K562 (cell line): ENCODE data around the gene ADCY9. TPM values are rescaled to one million over a fixed set of nuclear protein-coding genes. Genes with fewer than 3 reads are reported as not detected.

Source experiments
- ATAC-seq: fragments of 200-7000 bp; cut with Tn5 transposase; 3 replicates; pipeline ENCODE4 v1.9.1; 2020; ENCODE audit warnings: moderate library complexity
- BruUV-seq: library from RNA; stranded (reverse); fragments of 400-500 nt; replicated peaks from 2 replicates; lab custom pipeline; 2021; lab: Mats Ljungman, UMichigan
- CTCF ChIA-PET: fragments of 300-600 bp; formaldehyde crosslinking; extraction: SDS; loops from one replicate; lab custom pipeline; 2021; ENCODE audit warnings: low intra/inter-chr PET ratio; lab: Yijun Ruan, JAX
- POLR2A ChIA-PET: fragments of 300-600, 350-650 bp; sonication (Branson Sonifier 250); formaldehyde crosslinking; extraction: SDS; loops from one replicate; lab custom pipeline; 2021; ENCODE audit warnings: antibody characterized with exemption, inconsistent platforms; lab: Yijun Ruan, JAX
- DNase-seq, 4 experiments: peaks; one replicate each; pipeline versions ENCODE4 v3.0.0 to v3.0.0-alpha.2; 2011 to 2018; ENCODE audit warnings: low spot score in 3 of 4, mixed read lengths in 3 of 4; ENCODE audit errors: extremely low read depth in 1 of 4
- FAIRE-seq: peaks from 2 replicates; lab custom pipeline; 2011; peaks lifted over from hg19 to GRCh38; lab: Jason Lieb, UNC
- H2AFZ ChIP-seq: 2 replicates; pipeline ENCODE4 v1.6.0; 2011; ENCODE audit warnings: low read depth, low read length, control low read depth, inconsistent platforms
- H3K27ac ChIP-seq: fragments of 200-600 bp; 3 replicates; pipeline ENCODE4 v1.8.0; 2011; ENCODE audit warnings: low read depth, mild to moderate bottlenecking, control low read depth, inconsistent platforms, low read length, moderate library complexity, mixed read lengths; ENCODE audit errors: extremely low read depth
- H3K27me3 ChIP-seq, 2 experiments: fragments of 300-600 bp in 1 of 2; 2 replicates in 1 of 2; 3 replicates in 1 of 2; pipeline versions ENCODE4 v1.6.0 to v1.8.0; 2011; ENCODE audit warnings: inconsistent platforms in 2 of 2, low read length in 2 of 2, mild to moderate bottlenecking in 1 of 2, mixed read lengths in 1 of 2, moderate library complexity in 1 of 2; ENCODE audit not compliant: control insufficient read depth in 2 of 2, insufficient read depth in 2 of 2
- H3K36me3 ChIP-seq: fragments of 300-600 bp; 3 replicates; pipeline ENCODE4 v1.8.0; 2011; ENCODE audit warnings: mild to moderate bottlenecking, low read length, inconsistent platforms; ENCODE audit not compliant: control insufficient read depth, insufficient read depth
- H3K4me1 ChIP-seq, 2 experiments: fragments of 200-600 bp in 1 of 2; replicated peaks in 1 of 2; 2 replicates in 1 of 2; 3 replicates in 1 of 2; pipeline versions ENCODE4 v1.5.1 to v1.8.0; 2011; ENCODE audit warnings: inconsistent platforms in 2 of 2, low read length in 2 of 2, mild to moderate bottlenecking in 1 of 2, mixed read lengths in 1 of 2, moderate library complexity in 1 of 2; ENCODE audit not compliant: control insufficient read depth in 2 of 2, insufficient read depth in 2 of 2
- H3K4me2 ChIP-seq: 2 replicates; pipeline ENCODE4 v1.6.1; 2011; ENCODE audit warnings: low read length, control low read depth, inconsistent platforms, mixed read lengths; ENCODE audit not compliant: insufficient read depth
- H3K4me3 ChIP-seq: fragments of 200-600 bp; sonication (generic), shearing (Covaris generic); 2 replicates; pipeline ENCODE4 v1.5.1; 2016; ENCODE audit warnings: control low read depth, inconsistent platforms
- H3K79me2 ChIP-seq: fragments of 200-600 bp; 3 replicates; pipeline ENCODE4 v1.8.0; 2011; ENCODE audit warnings: low read length, inconsistent platforms; ENCODE audit not compliant: control insufficient read depth, insufficient read depth
- H3K9ac ChIP-seq, 2 experiments: 2 replicates each; pipeline versions ENCODE4 v1.6.0 to v1.6.1; 2011; ENCODE audit warnings: low read depth in 2 of 2, low read length in 2 of 2, control low read depth in 1 of 2, inconsistent platforms in 1 of 2, mild to moderate bottlenecking in 1 of 2, mixed read lengths in 1 of 2; ENCODE audit not compliant: insufficient read depth in 1 of 2
- H3K9me1 ChIP-seq: one replicate; pipeline ENCODE4 v1.6.0; 2011; ENCODE audit warnings: inconsistent platforms, mild to moderate bottlenecking, low read length, moderate library complexity; ENCODE audit not compliant: control insufficient read depth, insufficient read depth
- H3K9me3 ChIP-seq: replicated peaks from 2 replicates; pipeline ENCODE4 v1.5.1; 2011; ENCODE audit warnings: low read depth, low read length, inconsistent platforms; ENCODE audit not compliant: control insufficient read depth, insufficient read depth
- H4K20me1 ChIP-seq: replicated peaks from 2 replicates; pipeline ENCODE4 v1.6.1; 2011; ENCODE audit warnings: low read length, inconsistent platforms, mixed read lengths; ENCODE audit not compliant: control insufficient read depth, insufficient read depth
- CREB3L1 ChIP-seq: fragments of 450-650 bp; IDR thresholded peaks from 2 replicates; pipeline ENCODE4 v1.6.1; 2014; ENCODE audit warnings: low read depth, mild to moderate bottlenecking, moderate library complexity, borderline replicate concordance
- KAT8 ChIP-seq: fragments of 450-650 bp; IDR thresholded peaks from 2 replicates; pipeline ENCODE4 v1.6.1; 2016; ENCODE audit warnings: low read depth, mild to moderate bottlenecking
- MEF2A ChIP-seq: IDR thresholded peaks from 2 replicates; pipeline ENCODE4 v1.6.1; 2011; ENCODE audit warnings: low read depth, mild to moderate bottlenecking, low read length, moderate library complexity; ENCODE audit not compliant: control insufficient read depth
- SMAD4 ChIP-seq: fragments of 250-450 bp; sonication (Bioruptor Pico); conservative IDR thresholded peaks from 2 replicates; pipeline ENCODE4 v1.8.0; 2021; ENCODE audit warnings: inconsistent platforms, mild to moderate bottlenecking, moderate library complexity
- THRB ChIP-seq: fragments of 450-650 bp; formaldehyde crosslinking; conservative IDR thresholded peaks from 2 replicates; pipeline ENCODE4 v1.4.0; 2022; ENCODE audit warnings: mild to moderate bottlenecking, missing genetic modification characterization
- TSHZ1 ChIP-seq: fragments of 250-450 bp; sonication (Bioruptor Pico); IDR thresholded peaks from 2 replicates; pipeline ENCODE4 v1.4.0; 2020; ENCODE audit warnings: mild to moderate bottlenecking, moderate library complexity
- USF2 ChIP-seq: sonication (generic); formaldehyde crosslinking; IDR thresholded peaks from 2 replicates; pipeline ENCODE4 v1.5.0; 2020; ENCODE audit warnings: missing genetic modification reagents
- XRCC4 ChIP-seq: IDR thresholded peaks from one replicate; pipeline ENCODE4 v1.6.1; 2011; ENCODE audit not compliant: insufficient read depth, insufficient read length; ENCODE audit errors: extremely low read depth
- ZBTB1 ChIP-seq: sonication (generic); formaldehyde crosslinking; IDR thresholded peaks from 2 replicates; pipeline ENCODE4 v1.8.1; 2023; ENCODE audit warnings: missing genetic modification reagents, low read depth, mild to moderate bottlenecking, borderline replicate concordance
- WGBS: fragments of 100-300 bp; shearing (Covaris generic); methylation state at CpG from one replicate; pipeline ENCODE4 v1.1.6; 2016; ENCODE audit warnings: low coverage, mixed read lengths; ENCODE audit not compliant: insufficient coverage; ENCODE audit errors: missing lambda C conversion rate; 5-methylcytosine and 5-hydroxymethylcytosine counted together
- in situ Hi-C: fragments of 300-500 bp; cut with MboI; formaldehyde crosslinking; loops from 4 replicates; pipeline ENCODE4 v1.15.0; 2018; ENCODE audit warnings: inconsistent platforms, mixed read lengths
- intact Hi-C: fragments of 100-400 bp; cut with micrococcal nuclease; formaldehyde crosslinking; loops from 2 replicates; pipeline ENCODE4 v1.14.2; 2022
- polyA plus RNA-seq, 8 experiments: library from polyadenylated mRNA; depleted of rRNA in 4 of 8; stranded (reverse) in 5 of 8; unstranded in 3 of 8; fragments of >200 nt; fragmentation: Nextera tagmentation in 2 of 8; fragmentation: Illumina TruSeq in 1 of 8; extraction: Ambion mirVana in 2 of 8; extraction: Trizol in 1 of 8; gene quantifications; 2 replicates each; pipeline versions ENCODE4 v1.2.1 to v1.2.3, GENCODE V29; 2011 to 2014; ENCODE audit warnings: inconsistent platforms in 1 of 8, missing spikeins in 1 of 8
- total RNA-seq, 7 experiments: library from RNA; depleted of rRNA in 6 of 7; stranded (reverse); fragments of >200 nt in 6 of 7; fragmentation: Illumina TruSeq in 2 of 7; extraction: Trizol in 2 of 7; gene quantifications; 2 replicates each; pipeline versions ENCODE4 v1.2.1 to v1.2.3, GENCODE V29; 2011 to 2021; ENCODE audit warnings: low replicate concordance in 1 of 7

The ADCY9 gene
- total and polyA plus RNA-seq, 9 of the 15 experiments (the other 6 are each of a cell fraction or from before 2014, with no cell fraction given) = 0.03 to 0.29 (median 0.17) TPM

- no peak for TF ChIP-seq MEF2A
Measured at GRCh38 chr16:3954411-3954921, 161.8 kb downstream of the ADCY9 start (continued).

GRCh38 chr16:3953728-3954410 lies 162.4 kb downstream of the ADCY9 start:
- intact Hi-C loops (no loop called here), in situ Hi-C loops (no loop called here)
- no peak for TF ChIP-seq KAT8
- no peak for TF ChIP-seq SMAD4 (CRISPR knock-in tag)
- no peak for TF ChIP-seq CREB3L1
- TF ChIP-seq ZBTB1 = no peak
- TF ChIP-seq TSHZ1 (CRISPR knock-in tag) = no peak
- TF ChIP-seq USF2 (CRISPR knock-in tag) = no peak
- TF ChIP-seq THRB = no peak
- TF ChIP-seq XRCC4 = no peak

More at GRCh38 chr16:3953728-3954410, 162.4 kb downstream of the ADCY9 start:
- ATAC-seq = no peak
- ChIA-PET CTCF (no interaction called here), POLR2A (interaction anchor here (0.6 kb wide), 1 partner anchor 367 kb away, joined by 4 read pairs; no protein-coding TSS in a partner anchor)
- no peaks in the 10 kb centered on the region for H3K9me1 ChIP-seq
- no peak overlapping the region for H2AFZ ChIP-seq
- H4K20me1 ChIP-seq = peaks cover 4% of the 10 kb centered on the region; the same call in 1 of the 2 replicates
- no TSS peak for BruUV-seq
- H3K9me3 ChIP-seq = no peaks in the 10 kb centered on the region
- 5% methylated on average over 24 of the region's 24 CpGs for WGBS
- DNase-seq = no peak
- H3K27me3 ChIP-seq = peaks cover 57 to 88% of the 10 kb centered on the region in 2 experiments
- H3K27ac ChIP-seq = no peak overlapping the region
- no peak overlapping the region for H3K4me2 ChIP-seq
- H3K79me2 ChIP-seq = no peaks in the 10 kb centered on the region
- no peaks in the 10 kb centered on the region for H3K36me3 ChIP-seq
- no peak overlapping the region for H3K9ac ChIP-seq
- FAIRE-seq = no peak
- no peak overlapping the region for H3K4me3 ChIP-seq
- peaks cover 0 to 5% of the 10 kb centered on the region in 2 experiments; a peak in 2 of 5 replicates for H3K4me1 ChIP-seq
